ENCODE results near the gene ZNF219. TPM values are rescaled to one million over a fixed set of nuclear protein-coding genes. Genes with fewer than 3 reads are reported as not detected.
A peak's percentile ranks its signal among the peaks of the same experiment; 100 is the strongest.

Gene ZNF219
- total and polyA plus RNA-seq, 2 of the 13 experiments (the other 11 are each of a cell fraction or from before 2014, with no cell fraction given): 34.5 to 36.6 TPM

GRCh38 chr14:21068521-21069387, 29.7 kb downstream of the ZNF219 start (continued):
- no peak for TF ChIP-seq ZNF333 (CRISPR knock-in tag; IDR thresholded peaks at IDR 0.05; ENCODE audit: borderline replicate concordance)
- TF ChIP-seq JARID2 (CRISPR knock-in tag; IDR thresholded peaks at IDR 0.05; ENCODE audit: insufficient replicate concordance): peak; percentile 45
- no peak for TF ChIP-seq HOXA7 (CRISPR knock-in tag; IDR thresholded peaks at IDR 0.05)
- 0 out of 2 replicates have a peak, but pooled peaks have one; percentile 57 for TF ChIP-seq SSRP1 (CRISPR knock-in tag; IDR thresholded peaks at IDR 0.05)
- peak; percentile 22; the same call in 1 of the 2 replicates for TF ChIP-seq GABPB1 (CRISPR knock-in tag; IDR thresholded peaks at IDR 0.05)
- TF ChIP-seq ZHX2 (IDR thresholded peaks at IDR 0.05; ENCODE audit: low read depth): no peak
- TF ChIP-seq ZHX2 (CRISPR knock-in tag; IDR thresholded peaks at IDR 0.05; ENCODE audit: borderline replicate concordance): no peak
- TF ChIP-seq ELF4 (CRISPR knock-in tag; IDR thresholded peaks at IDR 0.05; ENCODE audit: borderline replicate concordance): no peak
- no peak for TF ChIP-seq ZNF24 (IDR thresholded peaks at IDR 0.05)
- no peak for TF ChIP-seq ZNF564 (CRISPR knock-in tag; IDR thresholded peaks at IDR 0.05)
- no peak for TF ChIP-seq PREB (CRISPR knock-in tag; IDR thresholded peaks at IDR 0.05)
- TF ChIP-seq ZNF18 (CRISPR knock-in tag; IDR thresholded peaks at IDR 0.05; ENCODE audit: insufficient replicate concordance): no peak
- peak; percentile 71; the same call in 1 of the 2 replicates for TF ChIP-seq ZNF547 (CRISPR knock-in tag; IDR thresholded peaks at IDR 0.05)
- TF ChIP-seq ZNF503 (CRISPR knock-in tag; IDR thresholded peaks at IDR 0.05): no peak
- TF ChIP-seq PHF5A (CRISPR knock-in tag; IDR thresholded peaks at IDR 0.05; ENCODE audit: low read depth, unreplicated experiment): no peak
- no peak for TF ChIP-seq GATA4 (IDR thresholded peaks at IDR 0.05; ENCODE audit: borderline replicate concordance, low read depth)
- TF ChIP-seq ATF7 (IDR thresholded peaks at IDR 0.05): no peak
- 0 out of 2 replicates have a peak, but pooled peaks have one; percentile 47 for TF ChIP-seq ATF7 (CRISPR knock-in tag; IDR thresholded peaks at IDR 0.05)
- TF ChIP-seq ZNF256 (CRISPR knock-in tag; conservative IDR thresholded peaks at IDR 0.05): no peak

All from HepG2 (cell line).